DND-41 (cell line): Measurements from ENCODE around the gene ZMYND12.

Experiments used
- EZH2 ChIP-seq: IDR thresholded peaks from 3 replicates; pipeline ENCODE4 v1.6.1; 2012; ENCODE audit warnings: borderline replicate concordance, low read depth, mild to moderate bottlenecking, moderate library complexity, low read length, inconsistent platforms; ENCODE audit not compliant: severe bottlenecking
- TF ChIP-seq, protein P1 (sequence below): IDR thresholded peaks from 2 replicates; pipeline ENCODE4 v1.5.1; 2012; ENCODE audit warnings: borderline replicate concordance, low read length, moderate library complexity, mild to moderate bottlenecking; ENCODE audit not compliant: poor library complexity, severe bottlenecking; ENCODE audit errors: extremely low read depth

- TF ChIP-seq, protein P1, sequence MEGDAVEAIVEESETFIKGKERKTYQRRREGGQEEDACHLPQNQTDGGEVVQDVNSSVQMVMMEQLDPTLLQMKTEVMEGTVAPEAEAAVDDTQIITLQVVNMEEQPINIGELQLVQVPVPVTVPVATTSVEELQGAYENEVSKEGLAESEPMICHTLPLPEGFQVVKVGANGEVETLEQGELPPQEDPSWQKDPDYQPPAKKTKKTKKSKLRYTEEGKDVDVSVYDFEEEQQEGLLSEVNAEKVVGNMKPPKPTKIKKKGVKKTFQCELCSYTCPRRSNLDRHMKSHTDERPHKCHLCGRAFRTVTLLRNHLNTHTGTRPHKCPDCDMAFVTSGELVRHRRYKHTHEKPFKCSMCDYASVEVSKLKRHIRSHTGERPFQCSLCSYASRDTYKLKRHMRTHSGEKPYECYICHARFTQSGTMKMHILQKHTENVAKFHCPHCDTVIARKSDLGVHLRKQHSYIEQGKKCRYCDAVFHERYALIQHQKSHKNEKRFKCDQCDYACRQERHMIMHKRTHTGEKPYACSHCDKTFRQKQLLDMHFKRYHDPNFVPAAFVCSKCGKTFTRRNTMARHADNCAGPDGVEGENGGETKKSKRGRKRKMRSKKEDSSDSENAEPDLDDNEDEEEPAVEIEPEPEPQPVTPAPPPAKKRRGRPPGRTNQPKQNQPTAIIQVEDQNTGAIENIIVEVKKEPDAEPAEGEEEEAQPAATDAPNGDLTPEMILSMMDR = no peak
- no peak for TF ChIP-seq EZH2
Measured at GRCh38 chr1:42417166-42417565, 38.7 kb downstream of the ZMYND12 start.
